GM18951 (cell line): ENCODE data around the gene SPATA24.
A peak's percentile ranks its signal among the peaks of the same experiment; 100 is the strongest.

Experiments used
- POLR2A ChIP-seq: IDR thresholded peaks from 4 replicates; pipeline ENCODE4 v1.6.1; 2011; ENCODE audit warnings: mild to moderate bottlenecking; ENCODE audit not compliant: insufficient read length, insufficient read depth; ENCODE audit errors: extremely low read depth
- in situ Hi-C: fragments of 300-500 bp; cut with MboI; formaldehyde crosslinking; loops from one replicate; pipeline ENCODE4 v1.12.0; 2022; ENCODE audit warnings: low sequenced_read_pairs, mixed read lengths, inconsistent platforms; ENCODE audit not compliant: unreplicated experiment

The SPATA24 gene

GRCh38 chr5:139395844-139396640 is 7.8 kb downstream of the SPATA24 start:
- in situ Hi-C loops: no loop called here
- no peak for TF ChIP-seq POLR2A

GRCh38 chr5:139394654-139395566 is 9.0 kb downstream of the SPATA24 start, which contains the start of gene PROB1:
Gene PROB1 (minus strand): TSS chr5:139395104. CDS start chr5:139395081, 23 bp downstream.
- in situ Hi-C loops: no loop called here
- TF ChIP-seq POLR2A: no peak

- in situ Hi-C loops: no loop called here
- no peak for TF ChIP-seq POLR2A
These were observed 9.7 kb downstream of the SPATA24 start for GRCh38 chr5:139394123-139394653.

GRCh38 chr5:139393497-139394122 is 10.3 kb downstream of the SPATA24 start:
- no peak for TF ChIP-seq POLR2A
- in situ Hi-C loops: no loop called here

- in situ Hi-C loops: no loop called here
- peak; percentile 46 for TF ChIP-seq POLR2A
These were observed 11.0 kb downstream of the SPATA24 start for GRCh38 chr5:139392678-139393496.

- peak; percentile 70 for TF ChIP-seq POLR2A
- in situ Hi-C loops: no loop called here
These were observed 11.6 kb downstream of the SPATA24 start for GRCh38 chr5:139392324-139392677.

GRCh38 chr5:139391570-139392323 is 12.1 kb downstream of the SPATA24 start:
- in situ Hi-C loops: no loop called here
- no peak for TF ChIP-seq POLR2A

- no peak for TF ChIP-seq POLR2A
- in situ Hi-C loops: no loop called here
These were observed 13.0 kb downstream of the SPATA24 start for GRCh38 chr5:139390639-139391569.

GRCh38 chr5:139389701-139390638 is 13.9 kb downstream of the SPATA24 start, which contains the start of gene MZB1:
Gene MZB1 (minus strand): TSS chr5:139389913. CDS start chr5:139389856, 57 bp downstream.
- in situ Hi-C loops: no loop called here
- peak; percentile 97 for TF ChIP-seq POLR2A
